Right lobe of liver (tissue), 4 donors: ENCODE measurements around the gene TGFBR2.

Experiments
- POLR2A ChIP-seq: fragments of 450-650 bp; IDR thresholded peaks from one replicate; pipeline ENCODE4 v1.6.1; 2017; ENCODE audit warnings: antibody characterized with exemption, mild to moderate bottlenecking
- TF ChIP-seq, protein P1 (sequence below), 4 donors: fragments of 200-600 bp in 3 of 4; fragments of 450-650 bp in 1 of 4; IDR thresholded peaks; one replicate each; pipeline versions ENCODE4 v1.5.1 to v1.8.0; 2016 to 2022; ENCODE audit warnings: antibody characterized with exemption in 4 of 4, mild to moderate bottlenecking in 2 of 4
- donor health status: DM: no; HTN: no; CAD: no.
- donor health status: DM: no; HTN: no; CAD: no.
- donor health status: DM: no; HTN: yes; CAD: no.

DNA sequence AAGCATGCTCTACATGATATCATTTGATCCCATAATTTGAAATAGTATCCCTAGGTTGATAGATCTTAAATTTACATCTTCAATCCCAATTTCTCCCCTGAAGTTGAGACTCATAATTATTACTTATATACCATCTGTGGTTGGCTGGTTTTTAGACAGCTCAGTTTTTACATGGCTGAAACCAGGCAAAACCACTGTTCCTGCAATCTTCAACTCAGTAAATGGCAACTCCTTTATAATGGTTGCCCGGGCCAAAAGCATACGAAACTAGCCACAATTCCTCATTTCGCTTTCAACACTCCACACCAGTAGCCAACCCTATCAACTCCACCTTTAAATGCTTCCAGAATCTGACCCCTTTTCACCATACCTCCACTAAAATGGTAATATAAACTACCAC is 118.5 kb downstream of the TGFBR2 start:
- TF ChIP-seq, protein P1, sequence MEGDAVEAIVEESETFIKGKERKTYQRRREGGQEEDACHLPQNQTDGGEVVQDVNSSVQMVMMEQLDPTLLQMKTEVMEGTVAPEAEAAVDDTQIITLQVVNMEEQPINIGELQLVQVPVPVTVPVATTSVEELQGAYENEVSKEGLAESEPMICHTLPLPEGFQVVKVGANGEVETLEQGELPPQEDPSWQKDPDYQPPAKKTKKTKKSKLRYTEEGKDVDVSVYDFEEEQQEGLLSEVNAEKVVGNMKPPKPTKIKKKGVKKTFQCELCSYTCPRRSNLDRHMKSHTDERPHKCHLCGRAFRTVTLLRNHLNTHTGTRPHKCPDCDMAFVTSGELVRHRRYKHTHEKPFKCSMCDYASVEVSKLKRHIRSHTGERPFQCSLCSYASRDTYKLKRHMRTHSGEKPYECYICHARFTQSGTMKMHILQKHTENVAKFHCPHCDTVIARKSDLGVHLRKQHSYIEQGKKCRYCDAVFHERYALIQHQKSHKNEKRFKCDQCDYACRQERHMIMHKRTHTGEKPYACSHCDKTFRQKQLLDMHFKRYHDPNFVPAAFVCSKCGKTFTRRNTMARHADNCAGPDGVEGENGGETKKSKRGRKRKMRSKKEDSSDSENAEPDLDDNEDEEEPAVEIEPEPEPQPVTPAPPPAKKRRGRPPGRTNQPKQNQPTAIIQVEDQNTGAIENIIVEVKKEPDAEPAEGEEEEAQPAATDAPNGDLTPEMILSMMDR (IDR thresholded peaks at IDR 0.05), result no peak
- no peak for TF ChIP-seq POLR2A
